SH-SY5Y (cell line): ENCODE data around the gene CTXND1.

Experiments used
- GATA2 ChIP-seq: IDR thresholded peaks from 2 replicates; pipeline ENCODE4 v1.6.1; 2011; ENCODE audit warnings: mild to moderate bottlenecking, low read depth, low read length
- GATA3 ChIP-seq: IDR thresholded peaks from 2 replicates; pipeline ENCODE4 v1.6.1; 2011; ENCODE audit warnings: low read depth, mild to moderate bottlenecking, low read length, moderate library complexity

CTXND1 gene

GRCh38 chr15:80152896-80153876 lies 98.8 kb downstream of the CTXND1 start, which contains the start of gene FAH:
TSS of gene FAH (plus strand) at chr15:80152999. CDS start at chr15:80153055, 56 bp downstream.
- TF ChIP-seq GATA2 (no peak), GATA3 (no peak)

- TF ChIP-seq GATA3 (no peak), GATA2 (no peak)
Observed at GRCh38 chr15:80152180-80152895, 99.7 kb downstream of the CTXND1 start.

GRCh38 chr15:80151576-80151975 lies 100.4 kb downstream of the CTXND1 start:
- TF ChIP-seq GATA2 (no peak), GATA3 (no peak)

- no peak for TF ChIP-seq GATA3
- no peak for TF ChIP-seq GATA2
Observed at GRCh38 chr15:80151148-80151547, 100.9 kb downstream of the CTXND1 start.
